HTR-8/SVneo (cell line): ENCODE results near the gene GNG3.
"Not testable (repeated sequence)": the region's sequence is repeated elsewhere in the genome, so short reads cannot be mapped to it uniquely, and the experiment has no call there.

ENCODE experiments used
- DNase-seq: peaks from one replicate; pipeline ENCODE4 v3.0.0; 2011; ENCODE audit warnings: low spot score, mixed read lengths; ENCODE audit not compliant: insufficient read length
- FAIRE-seq: peaks from 2 replicates; lab custom pipeline; 2011; peaks lifted over from hg19 to GRCh38; lab: Jason Lieb, UNC

Gene GNG3

GRCh38 chr11:62715150-62716130 is 8.0 kb downstream of the GNG3 start:
- FAIRE-seq (no peak), DNase-seq (no peak)

GRCh38 chr11:62716206-62716605 is 8.7 kb downstream of the GNG3 start:
- DNase-seq: no peak
- no peak for FAIRE-seq

GRCh38 chr11:62716816-62717215 is 9.3 kb downstream of the GNG3 start:
- DNase-seq (no peak), FAIRE-seq (no peak)

- DNase-seq: no peak
- no peak for FAIRE-seq
These were observed 12.0 kb downstream of the GNG3 start for GRCh38 chr11:62719302-62719978.

- DNase-seq (no peak), FAIRE-seq (no peak)
These were observed 14.5 kb downstream of the GNG3 start for GRCh38 chr11:62721994-62722393.

GRCh38 chr11:62724171-62724570 is 16.7 kb downstream of the GNG3 start:
- FAIRE-seq (no peak), DNase-seq (no peak)

- no peak for DNase-seq
- FAIRE-seq: no peak
These were observed 18.2 kb downstream of the GNG3 start for GRCh38 chr11:62725646-62726045.

GRCh38 chr11:62726156-62726914 is 18.9 kb downstream of the GNG3 start:
- FAIRE-seq: no peak
- DNase-seq: no peak

- DNase-seq (no peak), FAIRE-seq (no peak)
These were observed 19.4 kb downstream of the GNG3 start for GRCh38 chr11:62726915-62727164.

- DNase-seq (peak; percentile 98), FAIRE-seq (no peak)
These were observed 19.8 kb downstream of the GNG3 start, which contains the start of gene HNRNPUL2 for GRCh38 chr11:62727165-62727871. TSS of gene HNRNPUL2 (minus strand) at chr11:62727457. CDS start at chr11:62727156, 301 bp downstream.

- FAIRE-seq: no peak
- DNase-seq: peak; percentile 89
These were observed 20.3 kb downstream of the GNG3 start for GRCh38 chr11:62727872-62728170.

GRCh38 chr11:62728171-62728988 is 20.9 kb downstream of the GNG3 start, which contains the start of gene TTC9C:
TSS of gene TTC9C (plus strand) at chr11:62728486. CDS start at chr11:62728849, 363 bp downstream.
- FAIRE-seq: no peak
- peak; percentile 68 for DNase-seq

- FAIRE-seq, DNase-seq: not testable (repeated sequence)
These were observed 22.6 kb downstream of the GNG3 start for GRCh38 chr11:62730076-62730475.

GRCh38 chr11:62732830-62733229 is 25.4 kb downstream of the GNG3 start:
- FAIRE-seq: no peak

GRCh38 chr11:62737196-62737595 is 29.7 kb downstream of the GNG3 start:
- DNase-seq (no peak), FAIRE-seq (no peak)

More at GRCh38 chr11:62732830-62733229, 25.4 kb downstream of the GNG3 start:
- no peak for DNase-seq

GRCh38 chr11:62747475-62748160 is 40.1 kb downstream of the GNG3 start:
- FAIRE-seq: no peak
- no peak for DNase-seq

GRCh38 chr11:62749931-62750330 is 42.5 kb downstream of the GNG3 start:
- not testable (repeated sequence) for FAIRE-seq

GRCh38 chr11:62752177-62752785 is 44.8 kb downstream of the GNG3 start:
- DNase-seq (no peak), FAIRE-seq (no peak)

More at GRCh38 chr11:62749931-62750330, 42.5 kb downstream of the GNG3 start:
- DNase-seq: not testable (repeated sequence)
